Thyroid gland (tissue), 4 donors: ENCODE data around the gene PROM1. TPM values are rescaled to one million over a fixed set of nuclear protein-coding genes. Genes with fewer than 3 reads are reported as not detected.

Source experiments
- DNase-seq, 2 donors: peaks; one replicate each; pipeline ENCODE4 v3.0.0-alpha.2; 2019
- H3K27ac ChIP-seq, 3 donors: fragments of 200-600 bp; sonication (generic); 1 replicate in 2 of 3; 2 replicates in 1 of 3; pipeline ENCODE4 v1.5.1; 2016 to 2019; ENCODE audit warnings: mild to moderate bottlenecking in 1 of 3, moderate library complexity in 1 of 3
- H3K27me3 ChIP-seq: fragments of 200-600 bp; sonication (generic); one replicate; pipeline ENCODE4 v1.5.1; 2019
- H3K36me3 ChIP-seq, 2 donors: fragments of 200-600 bp; sonication (generic); one replicate each; pipeline ENCODE4 v1.5.1; 2016 to 2019
- H3K4me1 ChIP-seq, 2 donors: fragments of 200-600 bp; sonication (generic); one replicate each; pipeline ENCODE4 v1.5.1; 2017 to 2019
- H3K4me3 ChIP-seq, 3 donors: fragments of 200-600 bp; sonication (generic); replicated peaks in 1 of 3; 1 replicate in 2 of 3; 2 replicates in 1 of 3; pipeline ENCODE4 v1.5.1; 2016; ENCODE audit warnings: mild to moderate bottlenecking in 1 of 3
- H3K9me3 ChIP-seq: fragments of 200-600 bp; sonication (generic); one replicate; pipeline ENCODE4 v1.5.1; 2017
- CTCF ChIP-seq, 6 experiments: fragments of 200-600 bp in 3 of 6; fragments of 450-650 bp in 3 of 6; sonication (generic) in 3 of 6; IDR thresholded peaks; one replicate each; pipeline ENCODE4 v1.5.1; 2016 to 2019; ENCODE audit warnings: antibody characterized with exemption in 6 of 6, mild to moderate bottlenecking in 2 of 6, inconsistent platforms in 1 of 6, moderate library complexity in 1 of 6
- POLR2A ChIP-seq, 2 donors: fragments of 450-650 bp; IDR thresholded peaks; one replicate each; pipeline ENCODE4 v1.6.1; 2017; ENCODE audit warnings: antibody characterized with exemption in 2 of 2, mild to moderate bottlenecking in 2 of 2, moderate library complexity in 1 of 2
- WGBS, 2 donors: methylation state at CpG; one replicate each; pipeline ENCODE4 v1.1.5; 2017; 5-methylcytosine and 5-hydroxymethylcytosine counted together
- intact Hi-C: fragments of 100-400 bp; cut with DNase I; formaldehyde crosslinking; loops from one replicate; pipeline ENCODE4 v1.15.1; 2023
- total RNA-seq, 4 donors: library from RNA; depleted of rRNA; stranded (reverse); fragments of >200 nt; gene quantifications; one replicate each; pipeline ENCODE4 v1.2.3, GENCODE V29; 2016

Gene PROM1
- total RNA-seq, 4 donors from 2014 or later: 0.67 to 9.9 (median 2.3) TPM

DNA sequence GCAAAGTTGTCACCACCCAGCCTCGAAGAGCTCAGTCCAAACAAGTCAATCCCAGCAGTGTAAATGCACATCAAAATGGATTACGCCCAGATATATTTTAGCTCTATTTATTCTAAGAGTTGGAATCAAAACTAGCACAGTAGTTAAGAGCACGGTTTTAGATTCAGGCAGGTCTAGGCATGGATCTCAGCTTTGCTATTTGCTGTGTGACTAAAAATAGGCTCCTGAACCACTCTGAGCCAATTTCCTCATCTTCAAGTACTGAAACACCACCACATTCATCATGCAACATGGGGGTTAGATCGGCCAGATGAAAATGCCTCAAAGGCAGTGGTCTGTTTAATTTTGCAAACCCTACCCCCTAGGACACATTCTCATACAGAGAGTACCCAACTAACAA, 65.0 kb downstream of the PROM1 start:
- intact Hi-C loops: no loop called here
- Histone ChIP-seq H3K27ac (no peak overlapping the region), H3K9me3 (no peaks in the 10 kb centered on the region), H3K4me1 (peaks cover 0 to 8% of the 10 kb centered on the region in 2 donors), H3K36me3 (no peaks in the 10 kb centered on the region), H3K4me3 (no peak overlapping the region), H3K27me3 (no peaks in the 10 kb centered on the region)
- WGBS, 2 donors: 84 to 88% methylated on average over 4 of the region's 4 CpGs
- no peak for DNase-seq
- TF ChIP-seq CTCF (IDR thresholded peaks at IDR 0.05) (no peak), POLR2A (IDR thresholded peaks at IDR 0.05) (no peak)

GRCh38 chr4:16018061-16018676, 65.7 kb downstream of the PROM1 start:
- WGBS, 2 donors: 63 to 66% methylated on average over 8 of the region's 8 CpGs
- Histone ChIP-seq H3K4me1 (peaks cover 0 to 8% of the 10 kb centered on the region in 2 donors), H3K27ac (no peak overlapping the region), H3K4me3 (no peak overlapping the region), H3K9me3 (no peaks in the 10 kb centered on the region), H3K27me3 (no peaks in the 10 kb centered on the region), H3K36me3 (no peaks in the 10 kb centered on the region)
- peak; percentile 29 to 36 for DNase-seq
- intact Hi-C loops: no loop called here
- TF ChIP-seq CTCF (IDR thresholded peaks at IDR 0.05) (no peak), POLR2A (IDR thresholded peaks at IDR 0.05) (no peak)

DNA sequence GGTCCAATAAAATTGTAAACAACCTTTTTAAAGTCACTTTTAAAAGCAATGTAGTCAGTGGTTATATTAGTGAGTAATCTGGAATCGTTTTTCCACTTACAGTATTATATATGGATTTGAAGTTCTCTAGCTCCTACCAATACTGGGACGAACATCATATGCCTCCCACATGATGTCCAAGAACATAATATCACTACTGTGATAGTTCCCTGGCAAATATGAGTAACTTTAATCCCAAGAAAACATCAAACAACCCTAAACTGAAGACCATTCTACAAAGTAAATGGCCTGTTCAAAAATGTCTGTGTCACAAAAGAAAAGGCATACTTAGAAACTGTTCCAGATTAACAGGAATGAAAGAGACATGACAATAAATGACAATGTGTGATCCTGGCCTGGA, 67.3 kb downstream of the PROM1 start:
- 61 to 83% methylated on average over 2 of the region's 2 CpGs for WGBS, 2 donors
- H3K4me1 ChIP-seq: peaks cover 0 to 8% of the 10 kb centered on the region in 2 donors
- TF ChIP-seq CTCF (IDR thresholded peaks at IDR 0.05): no peak
- no peak for TF ChIP-seq POLR2A (IDR thresholded peaks at IDR 0.05)
- H3K36me3 ChIP-seq: no peaks in the 10 kb centered on the region
- DNase-seq: no peak
- H3K27me3 ChIP-seq: no peaks in the 10 kb centered on the region
- H3K4me3 ChIP-seq: no peak overlapping the region
- no peaks in the 10 kb centered on the region for H3K9me3 ChIP-seq
- H3K27ac ChIP-seq: no peak overlapping the region
- intact Hi-C loops: no loop called here

DNA sequence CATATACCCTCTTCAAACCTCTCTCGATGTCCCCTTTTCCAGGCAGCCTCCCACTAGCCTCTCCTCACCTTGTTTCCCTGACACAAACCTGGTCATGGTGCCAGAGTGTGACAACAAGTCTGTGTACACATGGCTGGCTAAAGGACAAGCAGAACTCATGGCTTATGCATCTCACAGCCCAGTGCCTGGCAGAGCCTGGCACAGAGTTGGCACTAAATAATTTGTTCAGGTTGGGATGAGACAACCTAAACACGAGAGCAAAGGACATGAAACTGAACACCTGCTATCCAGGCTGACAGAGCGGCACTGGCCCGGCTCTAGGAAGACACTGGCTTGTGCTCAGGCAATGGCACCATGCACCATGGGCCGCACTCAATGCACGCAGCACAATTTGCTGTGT, 72.7 kb downstream of the PROM1 start:
- Histone ChIP-seq H3K4me1 (peaks cover 0 to 3% of the 10 kb centered on the region in 2 donors), H3K27ac (no peak overlapping the region)

More for the DNA sequence above, 72.7 kb downstream of the PROM1 start:
- H3K27me3 ChIP-seq: no peaks in the 10 kb centered on the region
- no peak for TF ChIP-seq POLR2A (IDR thresholded peaks at IDR 0.05)
- no peak for TF ChIP-seq CTCF (IDR thresholded peaks at IDR 0.05)
- 81 to 84% methylated on average over 6 of the region's 6 CpGs for WGBS, 2 donors
- intact Hi-C loops: no loop called here
- H3K4me3 ChIP-seq: no peak overlapping the region
- no peaks in the 10 kb centered on the region for H3K9me3 ChIP-seq
- peak; percentile 35 to 66 for DNase-seq
- H3K36me3 ChIP-seq: no peaks in the 10 kb centered on the region
